Hypothalamus (tissue), 51 donors: ENCODE measurements around the gene ST3GAL4.
A peak's percentile ranks its signal among the peaks of the same experiment; 100 is the strongest.
"Not testable (repeated sequence)": the region's sequence is repeated elsewhere in the genome, so short reads cannot be mapped to it uniquely, and the experiment has no call there.

Experiments
- DNase-seq, 51 donors: peaks; one replicate each; lab custom pipeline; 2025; lab: John Stamatoyannopoulos, UW

ST3GAL4 gene

GRCh38 chr11:126383339-126384335 lies 28.2 kb downstream of the ST3GAL4 start:
- DNase-seq, result no peak

GRCh38 chr11:126384449-126385070 lies 29.1 kb downstream of the ST3GAL4 start:
- no peak for DNase-seq

GRCh38 chr11:126385991-126386728 lies 30.7 kb downstream of the ST3GAL4 start:
- no peak for DNase-seq

GRCh38 chr11:126386729-126387071 lies 31.2 kb downstream of the ST3GAL4 start:
- not testable (repeated sequence) for DNase-seq

GRCh38 chr11:126387857-126388256 lies 32.4 kb downstream of the ST3GAL4 start:
- no peak for DNase-seq

- DNase-seq, result peak in 1 of 51 donors; percentile 16
Measured at GRCh38 chr11:126390272-126390867, 34.9 kb downstream of the ST3GAL4 start.

- no peak for DNase-seq
Measured at GRCh38 chr11:126391286-126391954, 35.9 kb downstream of the ST3GAL4 start.

- DNase-seq, result peak in 29 of 51 donors; percentile 10 to 68 (median 38)
Measured at GRCh38 chr11:126391970-126392632, 36.6 kb downstream of the ST3GAL4 start.

- no peak for DNase-seq
Measured at GRCh38 chr11:126392633-126393013, 37.1 kb downstream of the ST3GAL4 start.

GRCh38 chr11:126393143-126393542 lies 37.7 kb downstream of the ST3GAL4 start:
- no peak for DNase-seq

GRCh38 chr11:126394036-126394435 lies 38.5 kb downstream of the ST3GAL4 start:
- DNase-seq, result no peak

- peak in 13 of 51 donors; percentile 7 to 48 (median 32) for DNase-seq
Measured at GRCh38 chr11:126394634-126395072, 39.2 kb downstream of the ST3GAL4 start.

GRCh38 chr11:126395784-126396183 lies 40.3 kb downstream of the ST3GAL4 start:
- DNase-seq, result not testable (repeated sequence)

GRCh38 chr11:126396266-126396665 lies 40.8 kb downstream of the ST3GAL4 start:
- not testable (repeated sequence) for DNase-seq

- DNase-seq, result no peak
Measured at GRCh38 chr11:126396965-126397364, 41.5 kb downstream of the ST3GAL4 start.

GRCh38 chr11:126398296-126398695 lies 42.8 kb downstream of the ST3GAL4 start:
- DNase-seq, result no peak

GRCh38 chr11:126398721-126399120 lies 43.2 kb downstream of the ST3GAL4 start:
- no peak for DNase-seq

GRCh38 chr11:126400019-126400418 lies 44.5 kb downstream of the ST3GAL4 start:
- DNase-seq, result no peak

- DNase-seq, result no peak
Measured at GRCh38 chr11:126400479-126400878, 45.0 kb downstream of the ST3GAL4 start.
